ENCODE data around the gene RPS15. TPM values are rescaled to one million over a fixed set of nuclear protein-coding genes. Genes with fewer than 3 reads are reported as not detected.

Gene RPS15
- total RNA-seq, 5 donors from 2014 or later (not counting 1 experiment from before 2014, with no cell fraction given): 1,731 to 2,353 (median 2,282) TPM

DNA sequence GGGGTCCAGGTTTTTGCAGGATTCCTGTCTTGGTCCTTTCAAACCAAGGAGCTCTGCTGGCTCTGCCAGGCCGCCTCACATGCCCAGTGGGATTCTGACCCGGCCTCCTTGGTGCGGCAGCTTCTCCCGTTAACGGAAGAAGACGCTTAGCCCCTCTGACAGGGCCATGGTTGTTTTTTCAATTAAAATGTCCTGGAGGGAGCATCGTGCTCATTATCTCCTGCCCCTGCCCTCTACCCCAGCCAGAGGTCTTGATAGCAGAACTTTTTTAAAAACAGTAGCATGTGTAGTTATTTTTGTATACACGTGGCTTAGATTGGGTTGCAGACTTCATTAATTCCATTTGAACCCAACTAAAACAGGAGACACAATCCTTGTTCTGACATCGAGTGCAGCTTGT is 11.5 kb upstream of the RPS15 start:
- ChIA-PET POLR2A (no interaction called here), CTCF (no interaction called here)

DNA sequence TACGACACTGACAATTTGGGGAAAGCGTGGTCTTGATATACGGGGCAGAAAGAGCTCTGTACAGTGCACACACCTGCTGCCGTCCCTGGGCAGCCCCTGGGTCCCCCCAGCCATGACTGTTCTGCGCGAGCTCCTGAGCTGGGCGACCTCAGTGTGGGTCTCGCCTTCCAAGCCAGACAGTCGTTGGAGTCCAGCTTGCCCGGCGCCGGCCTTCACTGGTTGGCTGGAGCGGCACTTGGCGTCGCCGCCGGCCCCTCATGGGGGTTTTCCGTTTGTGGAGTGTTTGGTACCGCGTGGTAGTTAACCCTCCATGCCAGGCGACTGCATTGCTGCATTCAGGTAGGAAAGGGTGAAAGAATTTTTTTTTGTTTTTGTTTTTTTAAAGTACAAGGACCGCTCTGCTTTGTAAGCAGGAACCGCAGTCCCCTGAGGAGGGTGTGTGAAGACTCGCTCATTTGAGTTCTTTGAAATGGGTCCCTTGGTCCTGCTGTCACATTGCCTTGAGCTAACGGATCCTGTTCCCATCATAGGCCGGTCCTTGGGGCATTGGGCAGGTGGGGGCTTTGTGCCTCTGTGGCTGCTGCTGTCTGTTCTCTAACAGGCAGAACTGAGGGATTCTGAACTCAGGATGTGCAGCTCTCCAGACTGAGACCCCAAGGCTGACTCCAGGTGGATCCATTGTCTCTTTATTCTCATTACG is 10.8 kb upstream of the RPS15 start:
- ChIA-PET POLR2A (no interaction called here), CTCF (no interaction called here)
- Mint-ChIP-seq H3K9me3 (no peaks in the 10 kb centered on the region), H3K36me3 (peaks cover 26% of the 10 kb centered on the region), H3K27ac (no peak overlapping the region), H3K4me3 (no peak overlapping the region), H3K4me1 (peaks cover 1 to 6% (median 2%) of the 10 kb centered on the region in 3 donors), H3K27me3 (no peaks in the 10 kb centered on the region)
- no peak for DNase-seq
- Histone ChIP-seq H3K27me3 (replicated peaks in 1 of 2; ENCODE audit: control insufficient read depth in 2 of 2, extremely low read depth in 1 of 2, insufficient read depth in 2 of 2, low read length in 1 of 2) (no peaks in the 10 kb centered on the region), H3K9me3 (no peaks in the 10 kb centered on the region), H3K4me1 (ENCODE audit: control insufficient read depth in 1 of 2, extremely low read depth in 1 of 2, insufficient read depth in 2 of 2, low read length in 2 of 2) (no peaks in the 10 kb centered on the region), H3K27ac (ENCODE audit: low read length) (no peak overlapping the region), H3K4me3 (ENCODE audit: control insufficient read depth in 1 of 2, extremely low read depth in 1 of 2, low read length in 1 of 2) (no peak overlapping the region), H3K36me3 (ENCODE audit: control insufficient read depth in 2 of 2, extremely low read depth in 1 of 2, insufficient read depth in 1 of 2, low read length in 1 of 2) (peaks cover 32 to 86% of the 10 kb centered on the region in 2 donors)
- ATAC-seq (replicated peaks in 1 of 4): no peak
- 94% methylated on average over 19 of the region's 27 CpGs for WGBS (ENCODE audit: insufficient coverage)

More for the DNA sequence above, 11.5 kb upstream of the RPS15 start:
- no peak for ATAC-seq (replicated peaks in 1 of 4)
- peaks cover 2 to 6% (median 3%) of the 10 kb centered on the region in 3 donors for H3K4me1 Mint-ChIP-seq
- H3K27ac Mint-ChIP-seq: no peak overlapping the region
- H3K4me1 ChIP-seq (ENCODE audit: control insufficient read depth in 1 of 2, extremely low read depth in 1 of 2, insufficient read depth in 2 of 2, low read length in 2 of 2): no peaks in the 10 kb centered on the region
- no peaks in the 10 kb centered on the region for H3K27me3 Mint-ChIP-seq
- H3K27ac ChIP-seq (ENCODE audit: low read length): no peak overlapping the region
- H3K36me3 Mint-ChIP-seq: peaks cover 26% of the 10 kb centered on the region
- peaks cover 37 to 86% of the 10 kb centered on the region in 2 donors for H3K36me3 ChIP-seq (ENCODE audit: control insufficient read depth in 2 of 2, extremely low read depth in 1 of 2, insufficient read depth in 1 of 2, low read length in 1 of 2)
- no peak overlapping the region for H3K4me3 ChIP-seq (ENCODE audit: control insufficient read depth in 1 of 2, extremely low read depth in 1 of 2, low read length in 1 of 2)
- no peaks in the 10 kb centered on the region for H3K9me3 ChIP-seq
- DNase-seq: no peak
- H3K9me3 Mint-ChIP-seq: no peaks in the 10 kb centered on the region
- no peak overlapping the region for H3K4me3 Mint-ChIP-seq
- no peaks in the 10 kb centered on the region for H3K27me3 ChIP-seq (replicated peaks in 1 of 2; ENCODE audit: control insufficient read depth in 2 of 2, extremely low read depth in 1 of 2, insufficient read depth in 2 of 2, low read length in 1 of 2)
- WGBS (ENCODE audit: insufficient coverage): 100% methylated on average over 4 of the region's 9 CpGs

DNA sequence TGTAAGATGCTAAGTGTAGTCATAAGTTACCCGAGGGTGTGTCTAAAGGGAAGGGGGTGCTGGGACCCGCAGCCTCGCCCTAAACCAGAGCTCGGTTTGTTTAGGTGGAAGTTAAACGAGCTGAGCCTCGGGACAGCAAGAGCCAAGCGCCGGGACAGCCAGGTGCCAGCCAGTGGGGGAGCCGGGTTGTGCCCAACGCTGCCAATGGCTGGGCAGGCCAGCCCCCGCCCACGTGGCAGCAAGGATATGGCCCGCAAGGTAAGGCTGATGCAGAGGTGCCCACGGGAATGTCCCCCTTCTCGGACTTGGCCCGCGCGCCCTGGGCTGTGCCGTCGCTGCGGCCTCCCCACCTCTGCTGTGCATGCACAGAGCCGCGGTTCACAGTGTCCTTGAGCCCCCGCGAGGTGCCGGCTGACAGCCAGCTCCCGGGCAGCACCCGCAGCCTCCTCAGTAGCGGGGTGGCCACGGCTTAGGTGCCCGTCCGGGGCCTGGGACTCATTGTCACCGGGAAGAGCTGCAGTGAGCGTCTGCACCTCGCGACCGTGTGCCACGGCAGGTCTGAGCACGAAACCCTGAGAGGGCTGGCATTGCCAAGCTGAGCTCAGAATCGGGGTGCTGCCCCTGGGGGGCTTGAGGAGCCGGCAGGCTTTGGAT is 9.3 kb upstream of the RPS15 start:
- ATAC-seq (replicated peaks in 1 of 4) (no peak), DNase-seq (no peak)
- ChIA-PET POLR2A (no interaction called here), CTCF (no interaction called here)
- peaks cover 0 to 2% (median 0%) of the 10 kb centered on the region in 3 donors for H3K4me1 Mint-ChIP-seq
- peaks cover 12% of the 10 kb centered on the region for H3K36me3 Mint-ChIP-seq
- H3K27ac ChIP-seq (ENCODE audit: low read length): no peak overlapping the region
- H3K27me3 ChIP-seq (replicated peaks in 1 of 2; ENCODE audit: control insufficient read depth in 2 of 2, extremely low read depth in 1 of 2, insufficient read depth in 2 of 2, low read length in 1 of 2): no peaks in the 10 kb centered on the region
- H3K4me3 ChIP-seq (ENCODE audit: control insufficient read depth in 1 of 2, extremely low read depth in 1 of 2, low read length in 1 of 2): no peak overlapping the region
- H3K27ac Mint-ChIP-seq: no peak overlapping the region
- no peaks in the 10 kb centered on the region for H3K9me3 Mint-ChIP-seq
- no peak overlapping the region for H3K4me3 Mint-ChIP-seq
- H3K4me1 ChIP-seq (ENCODE audit: control insufficient read depth in 1 of 2, extremely low read depth in 1 of 2, insufficient read depth in 2 of 2, low read length in 2 of 2): no peaks in the 10 kb centered on the region
- no peaks in the 10 kb centered on the region for H3K9me3 ChIP-seq
- H3K27me3 Mint-ChIP-seq: no peaks in the 10 kb centered on the region
- peaks cover 23 to 86% of the 10 kb centered on the region in 2 donors for H3K36me3 ChIP-seq (ENCODE audit: control insufficient read depth in 2 of 2, extremely low read depth in 1 of 2, insufficient read depth in 1 of 2, low read length in 1 of 2)
- WGBS (ENCODE audit: insufficient coverage): 97% methylated on average over 41 of the region's 41 CpGs

GRCh38 chr19:1429750-1430149 is 8.4 kb upstream of the RPS15 start:
- Mint-ChIP-seq H3K4me3 (no peak overlapping the region), H3K9me3 (no peaks in the 10 kb centered on the region), H3K27ac (no peak overlapping the region), H3K36me3 (peaks cover 11% of the 10 kb centered on the region), H3K27me3 (no peaks in the 10 kb centered on the region), H3K4me1 (peaks cover 0 to 2% (median 0%) of the 10 kb centered on the region in 3 donors)
- no peak overlapping the region for H3K27ac ChIP-seq (ENCODE audit: low read length)
- no peak for DNase-seq
- 98% methylated on average over 7 of the region's 14 CpGs for WGBS (ENCODE audit: insufficient coverage)
- no peak for ATAC-seq (replicated peaks in 1 of 4)
- H3K9me3 ChIP-seq: no peaks in the 10 kb centered on the region
- H3K4me1 ChIP-seq (ENCODE audit: control insufficient read depth in 1 of 2, extremely low read depth in 1 of 2, insufficient read depth in 2 of 2, low read length in 2 of 2): no peaks in the 10 kb centered on the region
- peaks cover 22 to 89% of the 10 kb centered on the region in 2 donors for H3K36me3 ChIP-seq (ENCODE audit: control insufficient read depth in 2 of 2, extremely low read depth in 1 of 2, insufficient read depth in 1 of 2, low read length in 1 of 2)
- H3K4me3 ChIP-seq (ENCODE audit: control insufficient read depth in 1 of 2, extremely low read depth in 1 of 2, low read length in 1 of 2): no peak overlapping the region
- no peaks in the 10 kb centered on the region for H3K27me3 ChIP-seq (replicated peaks in 1 of 2; ENCODE audit: control insufficient read depth in 2 of 2, extremely low read depth in 1 of 2, insufficient read depth in 2 of 2, low read length in 1 of 2)
- ChIA-PET POLR2A (no interaction called here), CTCF (no interaction called here)

GRCh38 chr19:1430246-1430645 is 8.0 kb upstream of the RPS15 start:
- Histone ChIP-seq H3K9me3 (no peaks in the 10 kb centered on the region), H3K27me3 (replicated peaks in 1 of 2; ENCODE audit: control insufficient read depth in 2 of 2, extremely low read depth in 1 of 2, insufficient read depth in 2 of 2, low read length in 1 of 2) (no peaks in the 10 kb centered on the region), H3K36me3 (ENCODE audit: control insufficient read depth in 2 of 2, extremely low read depth in 1 of 2, insufficient read depth in 1 of 2, low read length in 1 of 2) (peaks cover 18 to 86% of the 10 kb centered on the region in 2 donors), H3K4me1 (ENCODE audit: control insufficient read depth in 1 of 2, extremely low read depth in 1 of 2, insufficient read depth in 2 of 2, low read length in 2 of 2) (no peaks in the 10 kb centered on the region), H3K4me3 (ENCODE audit: control insufficient read depth in 1 of 2, extremely low read depth in 1 of 2, low read length in 1 of 2) (no peak overlapping the region), H3K27ac (ENCODE audit: low read length) (no peak overlapping the region)
- DNase-seq: no peak
- Mint-ChIP-seq H3K4me3 (no peak overlapping the region), H3K27me3 (no peaks in the 10 kb centered on the region), H3K9me3 (no peaks in the 10 kb centered on the region), H3K36me3 (peaks cover 8% of the 10 kb centered on the region), H3K27ac (no peak overlapping the region), H3K4me1 (no peaks in the 10 kb centered on the region)
- peak in 1 of 4 experiments; percentile 8 for ATAC-seq (replicated peaks in 1 of 4)
- POLR2A ChIA-PET: no interaction called here
- CTCF ChIA-PET: no interaction called here
- 98% methylated on average over 9 of the region's 14 CpGs for WGBS (ENCODE audit: insufficient coverage)

DNA sequence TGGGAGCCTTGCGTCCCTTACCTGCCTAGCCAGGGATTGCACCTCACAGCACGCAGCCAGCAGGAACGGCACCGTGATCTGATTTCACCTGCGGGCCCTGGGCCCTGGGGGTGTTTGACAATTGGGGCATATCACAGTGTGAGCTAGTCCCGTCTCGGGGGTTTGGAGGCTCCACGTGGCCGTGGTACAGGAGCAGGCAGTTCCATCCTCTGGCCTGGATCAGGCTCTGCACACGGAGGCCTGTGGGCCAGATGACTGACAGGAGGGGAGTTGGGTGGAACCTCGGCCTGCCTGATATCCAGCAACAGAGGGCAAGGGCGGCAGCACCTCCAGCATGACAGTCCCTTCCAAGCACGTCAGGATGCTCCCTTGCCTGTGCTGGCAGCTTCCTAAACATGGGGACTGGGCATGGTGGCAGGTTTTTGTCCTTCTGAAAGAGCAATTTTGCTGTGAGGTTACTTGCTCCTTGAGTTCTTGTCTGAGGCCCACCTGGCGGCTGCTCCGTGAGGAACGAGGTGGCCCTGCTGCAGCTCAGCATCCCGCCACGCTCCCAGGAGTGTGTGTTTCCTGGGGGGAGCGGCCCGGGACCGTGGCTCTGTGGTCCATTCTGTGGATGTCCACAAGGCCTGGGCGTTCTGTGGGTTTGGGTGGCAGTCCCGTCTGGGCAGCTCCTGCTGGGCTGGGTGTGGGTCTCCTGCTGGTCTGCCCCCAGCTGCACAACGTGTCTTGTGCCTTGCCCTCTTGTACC is 6.3 kb upstream of the RPS15 start:
- Mint-ChIP-seq H3K4me3 (no peak overlapping the region), H3K4me1 (no peaks in the 10 kb centered on the region), H3K27ac (no peak overlapping the region), H3K9me3 (no peaks in the 10 kb centered on the region), H3K27me3 (no peaks in the 10 kb centered on the region), H3K36me3 (peaks cover 9% of the 10 kb centered on the region)
- Histone ChIP-seq H3K9me3 (no peaks in the 10 kb centered on the region), H3K4me3 (ENCODE audit: control insufficient read depth in 1 of 2, extremely low read depth in 1 of 2, low read length in 1 of 2) (no peak overlapping the region), H3K4me1 (ENCODE audit: control insufficient read depth in 1 of 2, extremely low read depth in 1 of 2, insufficient read depth in 2 of 2, low read length in 2 of 2) (no peaks in the 10 kb centered on the region), H3K36me3 (ENCODE audit: control insufficient read depth in 2 of 2, extremely low read depth in 1 of 2, insufficient read depth in 1 of 2, low read length in 1 of 2) (peaks cover 16 to 75% of the 10 kb centered on the region in 2 donors), H3K27ac (ENCODE audit: low read length) (no peak overlapping the region), H3K27me3 (replicated peaks in 1 of 2; ENCODE audit: control insufficient read depth in 2 of 2, extremely low read depth in 1 of 2, insufficient read depth in 2 of 2, low read length in 1 of 2) (no peaks in the 10 kb centered on the region)
- ATAC-seq (replicated peaks in 1 of 4) (no peak), DNase-seq (no peak)
- ChIA-PET CTCF (no interaction called here), POLR2A (no interaction called here)
- WGBS (ENCODE audit: insufficient coverage): 91% methylated on average over 17 of the region's 24 CpGs
